Neural progenitor cell (in vitro differentiated cells): ENCODE data around the gene CATSPER4.

ENCODE experiments used
- CTCF ChIP-seq: fragments of 200-600 bp; sonication (generic); IDR thresholded peaks from 2 replicates; pipeline ENCODE4 v1.5.1; 2017; ENCODE audit warnings: antibody characterized with exemption, mild to moderate bottlenecking
- EZH2 ChIP-seq: fragments of 200-600 bp; sonication (generic); IDR thresholded peaks from 2 replicates; pipeline ENCODE4 v1.6.1; 2017; ENCODE audit warnings: antibody characterized with exemption, mild to moderate bottlenecking, moderate library complexity
- EZH2phosphoT487 ChIP-seq: fragments of 200-600 bp; sonication (generic); IDR thresholded peaks from 2 replicates; pipeline ENCODE4 v1.6.1; 2017; ENCODE audit warnings: antibody characterized with exemption

DNA sequence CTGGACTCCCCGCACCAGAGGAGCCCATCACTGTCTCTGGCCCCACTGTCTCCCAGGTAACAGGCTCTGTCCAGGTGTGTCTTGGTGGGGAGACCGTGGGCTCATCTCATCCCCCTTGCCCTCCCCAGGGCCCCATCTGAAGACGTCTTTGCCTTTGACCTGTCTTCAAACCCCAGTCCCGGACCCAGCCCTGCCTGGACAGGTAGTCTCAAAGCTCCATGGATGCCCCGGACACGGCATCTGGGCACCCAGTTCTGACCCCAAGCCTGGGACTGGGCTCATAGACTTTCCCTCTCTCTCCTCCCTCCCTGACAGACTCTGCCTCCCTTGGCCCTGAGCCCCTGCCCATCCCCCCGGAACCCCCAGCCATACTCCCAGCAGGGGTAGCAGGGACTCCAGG lies 6.3 kb upstream of the CATSPER4 start:
- TF ChIP-seq CTCF: no peak
- no peak for TF ChIP-seq EZH2phosphoT487
- no peak for TF ChIP-seq EZH2
